GM19023 (cell line): ENCODE data around the gene MUC20.

ENCODE experiments used
- ATAC-seq: cut with Tn5 transposase; IDR thresholded peaks from one replicate; pipeline ENCODE4 v1.9.1; 2021; ENCODE audit warnings: mild to moderate bottlenecking, moderate library complexity; ENCODE audit not compliant: unreplicated experiment

The MUC20 gene

DNA sequence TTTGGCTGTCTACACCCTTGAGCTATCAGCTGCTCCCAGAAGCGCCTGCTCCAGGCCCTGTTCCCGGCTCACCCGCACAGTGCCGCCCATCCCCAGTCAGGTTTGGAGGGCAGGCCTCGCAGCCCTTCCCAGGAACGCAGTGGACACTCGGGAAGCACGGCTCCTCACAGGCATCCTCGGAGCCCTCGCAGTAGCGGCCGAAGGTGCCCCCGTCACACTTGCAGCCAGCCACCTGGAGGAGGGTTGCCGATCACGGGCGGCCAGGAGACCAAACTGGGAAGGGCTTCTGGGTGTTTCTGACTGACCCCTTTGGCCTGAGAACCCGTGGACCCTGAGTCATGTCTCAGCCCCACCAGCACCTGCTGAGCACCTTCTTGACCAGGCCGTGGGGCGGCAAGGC is 33.4 kb downstream of the MUC20 start:
- no peak for ATAC-seq

DNA sequence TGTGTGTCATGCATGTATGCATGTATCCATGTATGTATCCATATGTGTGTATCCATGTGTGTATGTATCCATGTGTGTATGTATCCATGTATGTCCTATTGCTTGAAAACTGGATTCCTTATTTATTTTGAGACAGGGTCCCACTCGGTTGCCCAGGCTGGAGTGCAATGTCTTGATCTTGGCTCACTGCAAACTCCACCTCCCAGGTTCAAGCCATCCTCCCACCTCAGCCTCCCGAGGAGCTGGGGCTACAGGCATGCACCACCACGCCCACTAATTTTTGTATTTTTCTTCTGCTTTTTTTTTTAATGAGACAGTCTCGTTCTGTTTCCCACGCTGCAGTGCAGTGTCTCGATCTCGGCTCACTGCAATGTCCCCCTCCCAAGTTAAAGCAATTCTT is 34.1 kb downstream of the MUC20 start:
- no peak for ATAC-seq

GRCh38 chr3:195755391-195755790 is 34.6 kb downstream of the MUC20 start:
- ATAC-seq = no peak

GRCh38 chr3:195755791-195756676 is 35.3 kb downstream of the MUC20 start:
- no peak for ATAC-seq

- no peak for ATAC-seq
These were observed 36.6 kb downstream of the MUC20 start for GRCh38 chr3:195757438-195757770.

DNA sequence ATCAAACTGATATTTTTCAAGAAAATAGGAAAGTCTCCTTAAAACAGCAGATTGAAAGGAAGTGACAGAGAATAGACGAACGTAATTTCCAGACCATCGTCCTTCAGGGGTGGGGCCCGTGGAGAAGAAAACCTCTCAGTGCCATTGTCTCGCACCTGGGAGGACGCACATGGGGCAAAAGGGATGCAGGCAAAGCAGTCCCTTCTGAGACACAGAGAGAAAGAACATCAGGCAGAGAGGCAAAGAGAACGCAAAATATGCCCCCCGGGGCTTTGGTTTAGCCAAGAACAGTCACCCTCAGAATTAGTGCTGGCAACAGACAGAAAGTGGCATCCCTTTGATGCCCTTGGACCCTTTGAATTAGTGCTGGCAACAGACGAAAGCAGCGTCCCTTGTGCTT is 37.0 kb downstream of the MUC20 start:
- no peak for ATAC-seq

DNA sequence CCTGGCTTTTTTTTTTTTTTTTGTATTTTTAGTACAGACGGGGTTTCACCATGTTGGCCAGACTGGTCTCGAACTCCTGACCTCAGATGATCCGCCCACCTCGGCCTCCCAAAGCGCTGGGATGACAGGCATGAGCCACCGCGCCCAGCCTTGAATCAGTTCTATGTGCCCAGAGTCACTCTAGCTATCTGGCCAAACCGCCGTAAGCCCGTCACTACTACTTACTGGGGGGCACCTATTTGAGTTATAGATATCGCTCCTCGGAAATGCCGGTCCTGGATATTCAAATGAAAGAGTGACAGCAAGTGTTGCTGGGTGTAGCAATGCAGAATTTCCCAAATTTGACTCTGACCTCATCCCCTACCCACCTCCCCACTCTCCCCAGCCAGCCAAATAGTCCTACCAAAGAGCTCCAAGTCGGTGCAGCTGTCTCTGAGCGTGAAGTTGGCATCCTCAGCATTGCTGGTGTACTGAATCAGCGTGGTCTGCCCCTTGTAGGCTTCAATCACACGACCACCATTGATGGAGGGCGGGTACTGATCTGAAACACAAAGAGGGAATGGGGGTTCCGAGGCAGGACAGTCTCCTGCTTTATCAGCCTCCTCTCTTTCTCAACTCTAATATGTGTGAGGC is 38.1 kb downstream of the MUC20 start:
- ATAC-seq = no peak

DNA sequence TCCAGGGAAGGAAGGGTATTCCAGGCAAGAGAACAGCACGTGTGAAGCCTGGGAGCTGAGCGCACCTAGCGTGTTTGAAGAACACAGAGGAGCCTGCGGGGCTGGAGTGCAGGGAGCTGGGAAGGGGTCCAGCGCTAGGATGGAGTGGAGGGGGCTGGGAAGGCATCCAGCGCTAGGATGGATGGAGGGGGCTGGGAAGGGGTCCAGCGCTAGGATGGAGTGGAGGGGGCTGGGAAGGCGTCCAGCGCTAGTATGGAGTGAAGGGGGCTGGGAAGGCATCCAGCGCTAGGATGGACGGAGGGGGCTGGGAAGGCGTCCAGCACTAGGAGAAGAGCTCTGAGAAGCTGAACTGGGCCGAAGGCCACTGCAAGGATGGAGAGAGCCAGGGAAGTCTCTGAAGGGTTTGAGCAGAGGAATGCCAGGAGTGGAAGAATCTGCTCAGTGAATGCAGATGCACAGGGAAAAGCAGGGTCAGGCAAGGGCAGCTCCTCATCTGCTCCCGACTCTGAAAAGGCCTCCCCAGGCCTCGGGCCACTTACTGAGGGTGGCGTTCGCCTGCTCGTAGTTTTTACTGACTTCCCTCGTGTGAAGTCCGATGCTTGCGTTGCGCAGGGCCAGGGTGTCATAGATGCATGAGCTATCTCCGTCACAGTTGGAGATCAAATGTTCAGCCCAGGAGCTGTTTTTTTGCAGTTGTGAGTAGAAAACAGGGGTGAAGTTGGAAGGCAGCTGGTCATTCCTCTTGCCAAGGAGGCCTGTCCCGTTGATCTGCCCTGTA is 39.8 kb downstream of the MUC20 start:
- ATAC-seq = no peak

GRCh38 chr3:195761123-195761566 is 40.4 kb downstream of the MUC20 start:
- no peak for ATAC-seq

GRCh38 chr3:195761567-195762248 is 40.9 kb downstream of the MUC20 start:
- ATAC-seq = no peak

DNA sequence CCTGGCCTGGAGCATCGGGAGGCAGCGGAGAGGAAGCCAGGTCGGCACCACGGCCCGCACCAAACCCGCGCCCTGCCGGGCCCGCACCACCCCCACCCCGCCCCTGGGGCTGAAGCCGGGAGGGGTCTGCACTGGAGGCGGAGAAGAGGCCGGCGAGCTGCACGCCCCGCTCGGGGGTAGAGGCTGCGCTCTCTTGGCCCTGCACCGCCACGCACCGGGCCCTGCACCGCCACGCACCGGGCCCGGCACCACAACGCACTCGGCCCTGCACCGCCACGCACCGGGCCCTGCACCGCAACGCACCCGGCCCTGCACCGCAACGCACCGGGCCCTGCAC is 41.4 kb downstream of the MUC20 start:
- no peak for ATAC-seq

DNA sequence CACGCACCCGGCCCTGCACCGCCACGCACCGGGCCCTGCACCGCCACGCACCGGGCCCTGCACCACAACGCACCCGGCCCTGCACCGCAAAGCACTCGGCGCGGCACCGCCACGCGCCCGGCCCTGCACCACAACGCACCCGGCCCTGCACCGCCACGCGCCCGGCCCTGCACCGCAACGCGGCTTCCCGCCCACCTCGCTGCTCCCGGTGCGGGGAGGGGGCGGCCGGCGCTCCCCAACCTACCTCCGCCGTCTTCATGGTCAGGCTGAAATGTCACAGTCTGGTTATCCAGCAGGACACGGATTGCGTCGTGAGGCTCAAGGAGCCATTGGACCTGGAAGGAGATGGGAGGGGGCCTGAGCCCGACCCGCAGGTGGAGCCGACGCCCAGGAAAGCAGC is 41.8 kb downstream of the MUC20 start:
- no peak for ATAC-seq

DNA sequence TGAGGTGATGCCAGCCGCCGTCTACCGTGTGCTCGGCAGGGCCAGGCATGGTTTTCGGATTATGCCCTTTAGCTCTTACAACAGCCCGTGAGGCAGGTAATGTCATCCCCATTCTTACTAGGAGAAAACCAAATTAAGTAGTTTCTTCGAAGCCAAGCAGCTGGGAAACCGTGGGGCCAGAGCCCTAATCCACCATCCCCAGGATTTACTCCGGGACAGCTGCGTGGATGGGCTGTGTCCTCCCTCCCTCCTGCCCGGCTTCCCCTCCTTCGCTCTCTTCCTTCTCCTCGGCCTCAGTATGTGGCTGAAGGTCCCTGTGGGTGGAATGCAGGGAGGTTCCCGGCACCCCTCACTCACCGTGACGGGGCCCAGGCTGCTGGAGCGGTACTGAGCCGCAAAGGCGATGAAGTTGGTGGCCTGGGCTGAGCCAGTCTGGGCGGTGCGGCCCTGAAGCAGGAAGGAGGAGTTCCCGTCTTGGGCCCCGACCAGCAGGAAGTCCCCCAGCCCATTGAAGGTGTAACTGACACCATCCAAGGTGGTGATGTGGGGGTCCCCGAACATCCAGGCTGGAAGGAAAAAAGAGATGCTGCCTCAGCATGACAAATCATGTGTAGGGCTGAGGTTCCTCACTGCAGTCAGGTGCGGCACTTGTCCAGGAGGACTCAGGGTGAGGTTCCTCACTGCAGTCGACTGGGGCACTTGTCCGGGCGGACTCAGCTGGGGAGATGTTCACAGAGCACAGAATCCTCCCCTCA is 42.5 kb downstream of the MUC20 start:
- no peak for ATAC-seq

DNA sequence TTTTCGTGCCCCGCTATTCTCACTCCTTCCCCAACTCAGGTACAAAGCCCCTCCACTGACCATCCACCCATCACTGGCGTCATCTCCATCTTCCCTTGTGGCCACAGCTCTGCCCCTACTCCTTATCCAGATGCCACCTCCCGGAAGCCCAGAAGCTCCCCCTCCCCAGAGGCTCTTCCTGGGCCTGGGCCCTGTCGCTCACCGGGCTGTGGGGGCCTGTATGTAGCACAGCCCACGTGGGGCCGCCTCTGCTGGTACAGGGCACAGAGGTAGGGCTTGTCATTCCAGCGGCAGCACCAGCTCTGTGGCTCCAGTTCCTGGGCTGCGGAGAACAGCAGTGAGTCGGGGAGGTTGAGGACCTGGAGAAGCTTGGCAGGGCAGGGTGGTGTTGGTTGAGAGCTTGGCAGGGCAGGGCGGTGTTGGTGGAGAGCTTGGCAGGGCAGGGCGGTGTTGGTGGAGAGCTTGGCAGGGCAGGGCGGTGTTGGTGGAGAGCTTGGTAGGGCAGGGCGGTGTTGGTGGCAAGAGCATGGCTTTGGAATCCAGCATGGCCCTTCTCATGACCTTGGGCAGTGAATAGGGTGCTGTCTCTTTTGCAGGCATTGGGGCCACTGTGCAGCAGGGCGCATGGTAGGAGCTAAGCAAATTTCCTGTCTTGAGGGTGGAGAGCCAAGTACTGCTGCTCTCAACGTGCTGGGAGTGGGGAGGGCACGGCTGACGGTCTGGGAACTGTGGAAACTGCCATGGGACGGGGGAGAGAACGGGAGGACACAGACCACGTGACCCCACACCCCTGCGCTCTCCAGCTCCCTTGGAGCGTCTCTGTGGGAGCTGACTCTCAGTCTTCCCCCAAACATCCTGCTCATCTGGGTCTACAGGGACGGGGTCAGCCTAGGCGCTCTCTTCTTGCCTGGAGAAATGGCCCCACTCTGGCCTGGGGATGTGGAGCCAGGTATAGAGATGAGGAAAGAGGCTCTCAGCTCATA is 43.4 kb downstream of the MUC20 start:
- ATAC-seq = no peak

GRCh38 chr3:195764961-195765706 is 44.4 kb downstream of the MUC20 start:
- no peak for ATAC-seq

GRCh38 chr3:195766671-195767070 is 45.9 kb downstream of the MUC20 start:
- ATAC-seq = no peak

GRCh38 chr3:195767792-195768191 is 47.0 kb downstream of the MUC20 start:
- ATAC-seq = no peak

- no peak for ATAC-seq
These were observed 47.6 kb downstream of the MUC20 start for GRCh38 chr3:195768414-195768813.

DNA sequence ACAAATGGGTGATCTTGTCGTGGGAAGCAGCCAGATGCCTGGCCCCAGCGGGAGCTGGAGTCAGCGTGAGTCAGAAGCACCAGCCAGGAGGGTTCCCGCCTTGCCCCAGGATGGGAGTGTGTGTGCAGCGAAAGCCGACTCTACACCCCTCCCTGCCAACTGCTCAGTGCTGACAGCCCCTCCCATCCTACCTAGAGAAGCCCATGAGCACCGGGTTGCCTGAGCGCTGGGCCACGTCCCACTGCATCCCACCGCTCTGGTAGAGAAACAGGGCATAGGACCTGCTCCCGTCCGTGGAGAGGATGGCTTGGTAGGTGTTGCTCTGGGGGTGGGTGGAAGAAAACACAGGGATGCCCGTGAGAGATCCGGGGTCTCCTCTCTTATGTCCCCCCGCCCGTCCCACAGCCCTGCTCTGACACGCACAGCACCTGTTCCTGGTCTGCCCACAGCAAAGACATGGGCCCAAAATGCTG is 48.1 kb downstream of the MUC20 start:
- ATAC-seq = no peak
